ENCODE results near the gene R3HDM2. TPM values are rescaled to one million over a fixed set of nuclear protein-coding genes. Genes with fewer than 3 reads are reported as not detected.

Gene R3HDM2
- total RNA-seq, 1 experiment from 2014 or later, result 64.8 TPM

DNA sequence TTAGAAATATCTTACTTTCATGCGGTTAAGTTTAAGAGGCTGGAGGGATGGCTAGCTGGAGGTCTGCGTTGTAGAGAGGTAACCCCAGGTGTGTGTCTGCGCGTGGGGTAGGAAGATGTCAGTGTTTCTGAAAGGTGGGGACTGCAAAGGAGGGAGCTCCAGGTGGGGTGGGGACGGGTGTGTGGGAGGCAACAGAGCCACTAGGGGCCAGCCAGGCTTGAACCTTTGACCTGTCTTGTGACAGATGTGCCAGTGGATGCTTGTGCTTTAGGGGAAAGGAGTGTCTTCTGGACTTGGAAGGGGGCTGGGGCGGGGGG lies 29.6 kb upstream of the R3HDM2 start:
- Mint-ChIP-seq H3K36me3 (ENCODE audit: insufficient read depth, unreplicated experiment) (peaks cover 9% of the 10 kb centered on the region), H3K4me1 (ENCODE audit: insufficient read depth, unreplicated experiment) (peaks cover 42% of the 10 kb centered on the region), H3K27ac (ENCODE audit: low read depth, unreplicated experiment) (no peak overlapping the region), H3K27me3 (ENCODE audit: insufficient read depth, unreplicated experiment) (peaks cover 39% of the 10 kb centered on the region), H3K9me3 (ENCODE audit: unreplicated experiment) (no peaks in the 10 kb centered on the region), H3K4me3 (ENCODE audit: unreplicated experiment) (peak overlapping the region; percentile 95)
- TF ChIP-seq, protein P1, sequence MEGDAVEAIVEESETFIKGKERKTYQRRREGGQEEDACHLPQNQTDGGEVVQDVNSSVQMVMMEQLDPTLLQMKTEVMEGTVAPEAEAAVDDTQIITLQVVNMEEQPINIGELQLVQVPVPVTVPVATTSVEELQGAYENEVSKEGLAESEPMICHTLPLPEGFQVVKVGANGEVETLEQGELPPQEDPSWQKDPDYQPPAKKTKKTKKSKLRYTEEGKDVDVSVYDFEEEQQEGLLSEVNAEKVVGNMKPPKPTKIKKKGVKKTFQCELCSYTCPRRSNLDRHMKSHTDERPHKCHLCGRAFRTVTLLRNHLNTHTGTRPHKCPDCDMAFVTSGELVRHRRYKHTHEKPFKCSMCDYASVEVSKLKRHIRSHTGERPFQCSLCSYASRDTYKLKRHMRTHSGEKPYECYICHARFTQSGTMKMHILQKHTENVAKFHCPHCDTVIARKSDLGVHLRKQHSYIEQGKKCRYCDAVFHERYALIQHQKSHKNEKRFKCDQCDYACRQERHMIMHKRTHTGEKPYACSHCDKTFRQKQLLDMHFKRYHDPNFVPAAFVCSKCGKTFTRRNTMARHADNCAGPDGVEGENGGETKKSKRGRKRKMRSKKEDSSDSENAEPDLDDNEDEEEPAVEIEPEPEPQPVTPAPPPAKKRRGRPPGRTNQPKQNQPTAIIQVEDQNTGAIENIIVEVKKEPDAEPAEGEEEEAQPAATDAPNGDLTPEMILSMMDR (IDR thresholded peaks at IDR 0.05; ENCODE audit: unreplicated experiment), result no peak
- no peak for DNase-seq (ENCODE audit: unreplicated experiment)
- intact Hi-C loops (cut with micrococcal nuclease), result no loop called here
- ChIA-PET POLR2A (interaction anchor here (1.7 kb wide), 1 partner anchor 234 kb away, joined by 8 read pairs; the partner anchor contains the start of gene OS9), CTCF (interaction anchor here (0.5 to 6.6 kb wide), 7 partner anchors 7 to 703 kb away, joined by 3 to 59 read pairs (median 6); partner anchors contain the start of gene INHBE)
- BruUV-seq (replicated peaks), result no TSS peak

DNA sequence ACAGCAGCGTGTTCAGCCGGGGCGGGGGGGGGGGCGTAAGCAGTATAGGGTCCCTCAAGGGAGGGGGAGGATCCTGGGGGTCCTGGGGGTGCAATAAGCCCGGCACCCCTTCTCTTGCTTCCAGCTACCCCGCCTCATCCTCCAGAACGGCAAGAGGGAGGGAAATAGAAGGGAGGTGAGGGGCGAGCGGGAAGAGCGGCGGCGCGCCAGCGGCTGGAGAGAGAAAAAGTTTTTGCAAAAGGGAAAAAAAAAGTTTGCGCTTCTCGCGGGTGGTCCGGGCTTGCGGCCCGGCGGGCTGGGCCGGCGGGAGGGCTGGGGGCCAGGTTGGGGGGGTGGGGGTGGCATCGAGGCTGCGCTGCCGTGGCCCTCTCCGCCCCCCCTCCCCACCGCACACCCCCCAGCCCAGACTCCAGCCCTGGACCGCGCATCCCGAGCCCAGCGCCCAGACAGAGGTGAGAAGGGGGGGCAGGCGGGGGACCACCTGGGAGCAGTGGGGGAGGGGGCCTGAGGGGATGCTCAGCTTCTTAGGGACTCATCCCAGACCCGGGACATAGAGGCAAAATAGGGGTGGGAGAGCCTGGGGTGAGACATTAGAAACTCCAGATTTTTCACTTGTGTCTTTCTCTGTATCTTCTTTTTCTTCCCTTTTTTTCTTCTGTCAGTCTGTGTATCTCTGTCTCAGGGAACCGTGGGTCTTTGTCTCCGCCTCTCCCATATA lies 29.1 kb upstream of the R3HDM2 start, which contains the start of gene GLI1:
TSS of gene GLI1 (plus strand) at position 36 of the 718 bp plus-strand sequence. CDS start 3,907 bp downstream, outside the sequence.
- Mint-ChIP-seq H3K27ac (ENCODE audit: low read depth, unreplicated experiment) (peak within 1 kb of the TSS; percentile 66), H3K4me1 (ENCODE audit: insufficient read depth, unreplicated experiment) (peaks cover 44% of the 10 kb centered on the region), H3K4me3 (ENCODE audit: unreplicated experiment) (peak within 1 kb of the TSS; percentile 95), H3K27me3 (ENCODE audit: insufficient read depth, unreplicated experiment) (peaks cover 34% of the 10 kb centered on the region), H3K36me3 (ENCODE audit: insufficient read depth, unreplicated experiment) (peaks cover 9% of the 10 kb centered on the region), H3K9me3 (ENCODE audit: unreplicated experiment) (no peaks in the 10 kb centered on the region)
- ChIA-PET POLR2A (interaction anchor here (0.8 to 1.7 kb wide), 3 partner anchors 50 to 234 kb away, joined by 3 to 8 read pairs (median 3); partner anchors contain the start of gene OS9), CTCF (interaction anchor here (0.5 to 3.1 kb wide), 18 partner anchors 10 to 703 kb away, joined by 3 to 31 read pairs (median 4); no protein-coding TSS in a partner anchor)
- TF ChIP-seq, protein P1 (IDR thresholded peaks at IDR 0.05; ENCODE audit: unreplicated experiment), result no peak
- no peak for DNase-seq (ENCODE audit: unreplicated experiment)
- BruUV-seq (replicated peaks), result no TSS peak
- intact Hi-C loops (cut with micrococcal nuclease), result loop anchor here (2.0 kb wide), 1 partner anchor 161 kb away; no protein-coding TSS in a partner anchor

DNA sequence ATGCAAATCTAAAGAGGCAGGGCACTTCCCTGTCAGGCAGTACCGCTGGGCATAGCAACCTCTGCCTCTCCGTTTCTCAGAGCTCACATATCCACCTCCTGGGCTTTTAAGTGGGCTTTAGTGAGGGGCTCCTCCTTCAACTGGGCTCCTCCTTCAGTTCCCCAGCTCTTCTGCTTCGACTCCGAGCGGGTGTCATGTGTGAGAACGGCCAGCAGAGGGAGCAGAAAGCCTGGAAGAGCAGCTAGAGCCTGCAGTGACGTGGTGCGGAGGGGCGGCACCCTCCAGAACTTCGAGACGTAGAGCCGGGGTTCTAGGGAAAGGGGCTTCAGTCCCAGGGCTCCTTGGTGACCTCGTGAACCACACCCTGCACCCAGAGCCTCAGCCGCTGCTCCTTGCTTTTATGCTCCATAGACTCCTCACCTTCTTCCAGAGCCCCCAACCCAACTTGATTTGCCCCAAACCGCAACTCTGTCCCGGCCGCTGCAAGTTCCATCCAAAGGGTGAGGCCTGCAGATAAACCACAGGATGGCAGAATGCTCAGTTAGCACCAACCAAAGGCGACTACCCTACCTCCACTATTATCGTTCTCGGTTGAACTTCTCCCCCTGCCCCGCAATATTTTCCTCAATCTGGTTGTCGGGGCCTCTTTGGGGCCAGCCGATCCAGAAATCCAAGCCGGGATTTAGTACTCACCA lies 28.4 kb upstream of the R3HDM2 start:
- ChIA-PET CTCF (interaction anchor here (0.5 to 9.6 kb wide), 59 partner anchors 10 to 1854 kb away, joined by 3 to 139 read pairs (median 4); partner anchors contain the start of genes B4GALNT1, MARS1 and SHMT2), POLR2A (interaction anchor here (0.6 to 2.3 kb wide), 7 partner anchors 17 to 235 kb away, joined by 3 to 8 read pairs (median 4); partner anchors contain the start of gene OS9)
- DNase-seq (ENCODE audit: unreplicated experiment), result peak; percentile 90
- H3K27ac Mint-ChIP-seq (ENCODE audit: low read depth, unreplicated experiment), result peak overlapping the region; percentile 66
- peak overlapping the region; percentile 95 for H3K4me3 Mint-ChIP-seq (ENCODE audit: unreplicated experiment)
- H3K9me3 Mint-ChIP-seq (ENCODE audit: unreplicated experiment), result no peaks in the 10 kb centered on the region
- BruUV-seq (replicated peaks), result no TSS peak
- intact Hi-C loops (cut with micrococcal nuclease), result loop anchor here (2.0 kb wide), 1 partner anchor 162 kb away; no protein-coding TSS in a partner anchor
- H3K4me1 Mint-ChIP-seq (ENCODE audit: insufficient read depth, unreplicated experiment), result peaks cover 44% of the 10 kb centered on the region
- TF ChIP-seq, protein P1 (IDR thresholded peaks at IDR 0.05; ENCODE audit: unreplicated experiment), result peak; percentile 94
- H3K36me3 Mint-ChIP-seq (ENCODE audit: insufficient read depth, unreplicated experiment), result peaks cover 9% of the 10 kb centered on the region
- H3K27me3 Mint-ChIP-seq (ENCODE audit: insufficient read depth, unreplicated experiment), result peaks cover 27% of the 10 kb centered on the region
